Uterus (tissue), 2 donors: ENCODE results near the gene RTL5.

Source experiments
- CTCF ChIP-seq, 4 experiments: fragments of 200-600 bp in 2 of 4; fragments of 450-650 bp in 2 of 4; sonication (generic) in 2 of 4; IDR thresholded peaks; one replicate each; pipeline ENCODE4 v1.5.1; 2016 to 2019; ENCODE audit warnings: antibody characterized with exemption in 4 of 4, mild to moderate bottlenecking in 2 of 4, moderate library complexity in 1 of 4
- POLR2A ChIP-seq, 2 donors: fragments of 450-650 bp; IDR thresholded peaks; one replicate each; pipeline ENCODE4 v1.6.1; 2016; ENCODE audit warnings: antibody characterized with exemption in 2 of 2, mild to moderate bottlenecking in 1 of 2, moderate library complexity in 1 of 2

- no peak for TF ChIP-seq CTCF (IDR thresholded peaks at IDR 0.05)
- TF ChIP-seq POLR2A (IDR thresholded peaks at IDR 0.05): no peak
These were observed 52.1 kb downstream of the RTL5 start for GRCh38 chrX:72079607-72080006.
